NCI-H1436 treated with DMSO at 0.1 percent for 48 hours (cell line): ENCODE results near the gene NUP153.
"Not testable (repeated sequence)": the region's sequence is repeated elsewhere in the genome, so short reads cannot be mapped to it uniquely, and the experiment has no call there.

Experiments
- DNase-seq: peaks from one replicate; lab custom pipeline; 2025; lab: John Stamatoyannopoulos, UW

NUP153 gene

GRCh38 chr6:17714177-17714576 lies 7.5 kb upstream of the NUP153 start:
- no peak for DNase-seq

GRCh38 chr6:17712576-17712975 lies 5.9 kb upstream of the NUP153 start:
- no peak for DNase-seq

- DNase-seq, result no peak
Measured at GRCh38 chr6:17710331-17710730, 3.6 kb upstream of the NUP153 start.

- DNase-seq, result no peak
Measured at GRCh38 chr6:17709476-17709875, 2.8 kb upstream of the NUP153 start.

- not testable (repeated sequence) for DNase-seq
Measured at GRCh38 chr6:17708035-17708434, 1.3 kb upstream of the NUP153 start.

GRCh38 chr6:17707371-17707651 lies 586 bp upstream of the NUP153 start:
- DNase-seq, result no peak

GRCh38 chr6:17705778-17706579 lies 746 bp downstream of the NUP153 start:
- DNase-seq, result no peak

GRCh38 chr6:17705428-17705777 lies 1.3 kb downstream of the NUP153 start:
- DNase-seq, result no peak

GRCh38 chr6:17703256-17703694 lies 3.5 kb downstream of the NUP153 start:
- DNase-seq, result no peak

- no peak for DNase-seq
Measured at GRCh38 chr6:17700421-17701416, 6.0 kb downstream of the NUP153 start.

- no peak for DNase-seq
Measured at GRCh38 chr6:17691925-17692538, 14.7 kb downstream of the NUP153 start.

- no peak for DNase-seq
Measured at GRCh38 chr6:17688481-17688880, 18.2 kb downstream of the NUP153 start.

GRCh38 chr6:17687136-17687535 lies 19.6 kb downstream of the NUP153 start:
- no peak for DNase-seq

- DNase-seq, result no peak
Measured at GRCh38 chr6:17684134-17684533, 22.6 kb downstream of the NUP153 start.

GRCh38 chr6:17683428-17683827 lies 23.3 kb downstream of the NUP153 start:
- no peak for DNase-seq

GRCh38 chr6:17679726-17680125 lies 27.0 kb downstream of the NUP153 start:
- no peak for DNase-seq

GRCh38 chr6:17677602-17678001 lies 29.1 kb downstream of the NUP153 start:
- DNase-seq, result no peak

GRCh38 chr6:17673543-17674254 lies 33.0 kb downstream of the NUP153 start:
- DNase-seq, result no peak

- no peak for DNase-seq
Measured at GRCh38 chr6:17672064-17672718, 34.5 kb downstream of the NUP153 start.

- DNase-seq, result no peak
Measured at GRCh38 chr6:17666646-17667045, 40.1 kb downstream of the NUP153 start.

- no peak for DNase-seq
Measured at GRCh38 chr6:17665132-17665531, 41.6 kb downstream of the NUP153 start.

GRCh38 chr6:17663226-17663625 lies 43.5 kb downstream of the NUP153 start:
- no peak for DNase-seq
